Measurements from ENCODE around the gene TMSB4X. TPM values are rescaled to one million over a fixed set of nuclear protein-coding genes. Genes with fewer than 3 reads are reported as not detected.

The TMSB4X gene
- total and polyA plus RNA-seq, 2 donors (not counting 3 experiments of a cell fraction or from before 2014, with no cell fraction given) = 4,136 to 6,858 TPM

GRCh38 chrX:12988797-12989196, 13.9 kb downstream of the TMSB4X start:
- Histone ChIP-seq H3K9ac (replicated peaks; ENCODE audit: extremely low read depth, insufficient read depth, low read length) (no peak overlapping the region), H3K27me3 (ENCODE audit: control insufficient read depth in 2 of 2, insufficient read depth in 2 of 2, low read length in 2 of 2) (no peaks in the 10 kb centered on the region), H3K27ac (ENCODE audit: insufficient read depth, low read depth, low read length) (peak overlapping the region; percentile 32), H3K4me3 (replicated peaks in 1 of 3; ENCODE audit: insufficient read depth in 1 of 3, low read depth in 1 of 3, low read length in 3 of 3) (no peak overlapping the region), H2AFZ (ENCODE audit: low read depth, low read length) (no peak overlapping the region), H3K4me1 (ENCODE audit: control insufficient read depth, extremely low read depth, insufficient read depth, low read length) (peaks cover 24% of the 10 kb centered on the region), H3K9me3 (replicated peaks; ENCODE audit: control insufficient read depth, insufficient read depth, low read length) (no peaks in the 10 kb centered on the region), H3K79me2 (ENCODE audit: control insufficient read depth, insufficient read depth, low read length) (no peaks in the 10 kb centered on the region), H3K4me2 (ENCODE audit: insufficient read depth, low read length) (no peak overlapping the region), H3K36me3 (ENCODE audit: control insufficient read depth in 2 of 2, extremely low read depth in 1 of 2, insufficient read depth in 2 of 2, low read length in 2 of 2) (no peaks in the 10 kb centered on the region), H4K20me1 (replicated peaks; ENCODE audit: control insufficient read depth, extremely low read depth, insufficient read depth, low read length) (no peaks in the 10 kb centered on the region), H3K9me1 (replicated peaks; ENCODE audit: control insufficient read depth, extremely low read depth, insufficient read depth, low read length) (no peaks in the 10 kb centered on the region)
- ChIA-PET POLR2A (no interaction called here), CTCF (no interaction called here)
- no TSS peak for BruUV-seq (replicated peaks)
- intact Hi-C loops (cut with micrococcal nuclease) (no loop called here), dilution Hi-C loops (cut with MboI; ENCODE audit: extremely low pct_ligation_motif_present, low sequenced_read_pairs) (no loop called here)
- DNase-seq (ENCODE audit: low read depth, low spot score) = peak; percentile 73
- TF ChIP-seq EZH2 (IDR thresholded peaks at IDR 0.05; ENCODE audit: borderline replicate concordance, low read depth, low read length, severe bottlenecking) = no peak
- peak; percentile 74 for TF ChIP-seq JUN (IDR thresholded peaks at IDR 0.05; ENCODE audit: borderline replicate concordance, insufficient read depth, insufficient read length, low read depth)
- peak; percentile 59 for TF ChIP-seq FOS (IDR thresholded peaks at IDR 0.05; ENCODE audit: borderline replicate concordance, insufficient read depth, low read length)
- no peak for TF ChIP-seq POLR2AphosphoS5 (IDR thresholded peaks at IDR 0.05; ENCODE audit: insufficient read depth, low read depth, low read length)
- no peak for TF ChIP-seq CTCF (IDR thresholded peaks at IDR 0.05; ENCODE audit: extremely low read depth in 1 of 2, insufficient read depth in 1 of 2, low read depth in 1 of 2, low read length in 2 of 2)
- peak; percentile 59 for FAIRE-seq

GRCh38 chrX:12989461-12989860, 14.6 kb downstream of the TMSB4X start:
- dilution Hi-C loops (cut with MboI; ENCODE audit: extremely low pct_ligation_motif_present, low sequenced_read_pairs) = no loop called here
- ChIA-PET POLR2A (no interaction called here), CTCF (no interaction called here)
- no peaks in the 10 kb centered on the region for H3K27me3 ChIP-seq (ENCODE audit: control insufficient read depth in 2 of 2, insufficient read depth in 2 of 2, low read length in 2 of 2)
- H2AFZ ChIP-seq (ENCODE audit: low read depth, low read length) = no peak overlapping the region
- no peaks in the 10 kb centered on the region for H3K9me3 ChIP-seq (replicated peaks; ENCODE audit: control insufficient read depth, insufficient read depth, low read length)
- TF ChIP-seq MYC (IDR thresholded peaks at IDR 0.05; ENCODE audit: low read depth, low read length) (no peak), POLR2A (IDR thresholded peaks at IDR 0.05; ENCODE audit: low read depth, low read length) (no peak), MAX (IDR thresholded peaks at IDR 0.05; ENCODE audit: insufficient read depth, insufficient read length) (no peak), POLR2AphosphoS5 (IDR thresholded peaks at IDR 0.05; ENCODE audit: insufficient read depth, low read depth, low read length) (no peak), GATA2 (IDR thresholded peaks at IDR 0.05; ENCODE audit: insufficient read depth, insufficient read length, low read depth, low read length) (no peak), FOS (IDR thresholded peaks at IDR 0.05; ENCODE audit: borderline replicate concordance, insufficient read depth, low read length) (no peak)
- DNase-seq (ENCODE audit: low read depth, low spot score) (no peak), FAIRE-seq (no peak)
- no peaks in the 10 kb centered on the region for H4K20me1 ChIP-seq (replicated peaks; ENCODE audit: control insufficient read depth, extremely low read depth, insufficient read depth, low read length)
- no peak overlapping the region for H3K27ac ChIP-seq (ENCODE audit: insufficient read depth, low read depth, low read length)
- no peak overlapping the region for H3K4me3 ChIP-seq (replicated peaks in 1 of 3; ENCODE audit: insufficient read depth in 1 of 3, low read depth in 1 of 3, low read length in 3 of 3)
- H3K4me2 ChIP-seq (ENCODE audit: insufficient read depth, low read length) = no peak overlapping the region
- no peaks in the 10 kb centered on the region for H3K79me2 ChIP-seq (ENCODE audit: control insufficient read depth, insufficient read depth, low read length)
- intact Hi-C loops (cut with micrococcal nuclease) = no loop called here
- H3K36me3 ChIP-seq (ENCODE audit: control insufficient read depth in 2 of 2, extremely low read depth in 1 of 2, insufficient read depth in 2 of 2, low read length in 2 of 2) = no peaks in the 10 kb centered on the region
- no peaks in the 10 kb centered on the region for H3K9me1 ChIP-seq (replicated peaks; ENCODE audit: control insufficient read depth, extremely low read depth, insufficient read depth, low read length)
- BruUV-seq (replicated peaks) = no TSS peak
- H3K9ac ChIP-seq (replicated peaks; ENCODE audit: extremely low read depth, insufficient read depth, low read length) = no peak overlapping the region
- H3K4me1 ChIP-seq (ENCODE audit: control insufficient read depth, extremely low read depth, insufficient read depth, low read length) = peaks cover 21% of the 10 kb centered on the region

Data from endothelial cell of umbilical vein (primary cell).